Activated CD4-positive, alpha-beta T cell treated with anti-CD3 and anti-CD28 coated beads, Interleukin-2, Interleukin-4, amounts not matched to agents 100 ng/mL and 50 ng/mL, durations not matched to agents 16 hours and 8 hours (primary cell): ENCODE measurements around the gene PMF1.
"Not testable (repeated sequence)": the region's sequence is repeated elsewhere in the genome, so short reads cannot be mapped to it uniquely, and the experiment has no call there.

Source experiments
- DNase-seq: peaks from one replicate; pipeline ENCODE4 v3.0.0-alpha.2; 2020; ENCODE audit warnings: low spot score

PMF1 gene

GRCh38 chr1:156196445-156196844, 16.4 kb upstream of the PMF1 start:
- no peak for DNase-seq

DNA sequence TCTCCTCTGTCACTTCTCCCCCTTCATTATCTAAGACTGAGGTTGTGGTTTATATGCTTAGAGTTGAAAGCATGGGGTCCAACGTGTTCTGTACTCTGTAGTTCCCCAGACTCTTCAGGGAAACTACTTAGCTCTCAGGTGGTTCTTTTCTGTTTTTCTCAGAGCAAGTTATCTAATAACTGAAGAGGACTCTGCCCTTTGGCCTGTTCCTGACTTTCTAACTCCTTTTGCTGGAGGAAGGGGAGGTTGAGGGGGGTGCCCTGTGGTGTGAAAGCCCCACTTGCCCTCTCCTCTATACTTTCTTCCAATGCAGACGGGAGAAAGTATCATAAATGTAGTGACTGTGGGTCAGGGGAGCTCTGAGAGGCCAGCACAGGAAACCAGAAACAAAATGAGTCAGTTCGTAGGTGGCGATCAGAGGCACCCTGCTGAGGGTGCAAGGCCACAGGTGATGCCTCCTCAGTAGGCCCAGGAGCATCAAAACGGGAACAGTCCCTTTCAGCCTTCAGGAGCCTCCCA, 13.9 kb upstream of the PMF1 start:
- peak; percentile 50 for DNase-seq

GRCh38 chr1:156200044-156200443, 12.8 kb upstream of the PMF1 start:
- no peak for DNase-seq

GRCh38 chr1:156203331-156203730, 9.5 kb upstream of the PMF1 start:
- no peak for DNase-seq

DNA sequence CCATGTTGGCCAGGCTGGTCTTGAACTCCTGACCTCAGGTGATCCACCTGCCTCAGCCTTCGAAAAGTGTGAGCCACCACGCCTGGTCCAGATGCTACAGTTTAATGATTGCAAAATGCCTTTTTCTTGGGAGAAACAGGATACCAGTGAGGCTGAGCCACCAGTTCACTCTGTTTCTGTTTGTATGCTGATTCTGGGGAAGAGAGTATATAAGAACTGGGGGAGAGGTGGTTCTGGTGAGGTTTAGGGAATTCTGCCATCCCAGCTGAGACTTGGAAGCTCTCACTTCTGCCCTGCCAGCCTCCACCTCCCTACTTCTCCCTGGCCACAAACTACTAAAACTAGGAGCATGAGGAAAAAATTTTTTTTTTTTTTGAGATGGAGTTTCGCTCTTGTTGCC, 8.1 kb upstream of the PMF1 start:
- DNase-seq: no peak

GRCh38 chr1:156211243-156211642, 1.6 kb upstream of the PMF1 start:
- DNase-seq: no peak

GRCh38 chr1:156212130-156212529, 677 bp upstream of the PMF1 start:
- DNase-seq: no peak

- no peak for DNase-seq
Measured at GRCh38 chr1:156213644-156213966, 798 bp downstream of the PMF1 start.

DNA sequence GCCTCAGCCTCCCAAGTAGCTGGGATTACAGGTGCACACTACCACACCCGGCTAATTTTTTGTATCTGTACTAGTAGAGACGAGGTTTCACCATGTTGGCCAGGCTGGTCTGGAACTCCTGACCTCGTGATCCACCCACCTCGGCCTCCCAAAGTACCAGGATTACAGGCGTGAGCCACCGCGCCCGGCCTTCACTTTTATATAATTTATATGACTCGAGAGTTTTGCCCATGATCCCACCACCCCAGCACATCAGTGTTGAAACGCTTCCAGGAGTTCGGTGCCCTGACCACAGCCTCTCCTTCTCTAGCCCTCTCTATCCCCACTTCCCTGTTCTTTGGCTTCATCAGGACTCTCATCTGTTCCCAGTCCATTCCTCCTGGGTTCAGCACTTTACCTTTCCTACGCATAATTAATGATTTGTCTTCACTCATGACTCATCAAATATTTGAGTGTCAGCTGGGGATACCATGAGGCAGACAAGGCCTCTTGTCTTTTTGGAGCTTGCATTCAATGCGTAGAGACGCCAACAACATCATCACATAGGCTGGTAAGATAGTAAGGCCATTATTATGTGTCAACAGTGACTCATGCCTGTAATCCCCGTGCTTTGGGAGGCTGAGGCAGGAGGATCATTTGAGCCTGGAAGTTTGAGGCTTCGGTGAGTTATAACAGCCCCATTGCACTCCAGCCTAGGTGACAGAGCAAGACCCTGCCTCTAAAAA, 1.4 kb downstream of the PMF1 start:
- peak; percentile 80 for DNase-seq

DNA sequence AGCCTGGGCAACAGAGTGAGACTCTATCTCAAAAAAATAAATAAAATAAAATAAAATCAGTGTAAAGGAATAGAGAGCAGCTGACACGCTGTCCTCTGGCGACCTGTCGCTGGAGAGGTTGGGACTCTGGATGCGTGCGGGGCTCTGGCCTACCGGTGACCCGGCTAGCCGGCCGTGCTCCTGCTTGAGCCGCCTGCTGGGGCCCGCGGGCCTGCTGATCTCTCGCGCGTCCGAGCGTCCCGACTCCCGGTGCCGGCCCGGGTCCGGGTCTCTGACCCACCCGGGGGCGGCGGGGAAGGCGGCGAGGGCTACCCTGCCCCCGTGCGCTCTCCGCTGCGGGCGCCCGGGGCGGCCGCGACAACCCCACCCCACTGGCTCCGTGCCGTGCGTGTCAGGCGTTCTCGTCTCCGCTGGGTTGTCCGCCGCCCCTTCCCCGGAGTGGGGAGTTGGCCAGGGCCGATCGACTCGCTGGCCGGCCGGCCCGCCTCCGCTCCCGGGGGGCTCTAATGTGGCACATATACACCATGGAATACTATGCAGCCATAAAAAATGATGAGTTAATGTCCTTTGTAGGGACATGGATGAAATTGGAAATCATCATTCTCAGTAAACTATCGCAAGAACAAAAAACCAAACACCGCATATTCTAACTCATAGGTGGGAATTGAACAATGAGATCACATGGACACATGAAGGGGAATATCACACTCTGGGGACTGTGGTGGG, 3.7 kb downstream of the PMF1 start:
- DNase-seq: not testable (repeated sequence)

GRCh38 chr1:156217871-156218270, 5.1 kb downstream of the PMF1 start:
- DNase-seq: peak; percentile 91

GRCh38 chr1:156220226-156220625, 7.4 kb downstream of the PMF1 start:
- DNase-seq: no peak

DNA sequence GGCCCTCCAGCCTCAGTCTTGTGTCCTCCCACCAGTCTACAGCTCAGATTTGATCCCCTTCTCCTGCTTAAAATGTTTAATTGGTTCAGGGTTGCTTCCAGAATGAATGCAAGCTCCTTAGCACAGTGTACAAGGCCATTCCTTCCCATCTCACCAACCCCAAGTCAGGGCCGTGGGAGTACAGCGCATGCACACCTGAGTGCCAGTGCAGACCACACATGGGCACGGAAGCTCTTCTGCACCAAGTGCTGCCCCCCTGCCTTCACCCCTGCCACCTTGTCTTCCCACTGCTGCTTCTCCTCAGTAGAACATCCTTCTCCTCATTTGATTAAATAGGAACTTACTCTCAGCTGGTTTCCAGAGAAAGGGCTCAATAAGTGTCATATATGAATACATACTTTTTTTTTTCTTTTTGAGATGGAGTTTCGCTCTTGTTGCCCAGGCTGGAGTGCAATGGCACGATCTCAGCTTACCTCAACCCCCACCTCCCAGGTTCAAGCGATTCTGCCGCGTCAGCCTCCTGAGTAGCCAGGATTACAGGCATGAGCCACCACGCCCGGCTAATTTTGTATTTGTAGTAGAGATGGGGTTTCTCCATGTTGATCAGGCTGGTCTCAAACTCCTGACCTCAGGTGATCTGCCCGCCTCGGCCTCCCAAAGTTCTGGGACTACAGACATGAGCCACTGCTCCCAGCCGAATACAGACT, 9.3 kb downstream of the PMF1 start:
- no peak for DNase-seq

GRCh38 chr1:156225677-156226014, 12.8 kb downstream of the PMF1 start:
- DNase-seq: no peak

DNA sequence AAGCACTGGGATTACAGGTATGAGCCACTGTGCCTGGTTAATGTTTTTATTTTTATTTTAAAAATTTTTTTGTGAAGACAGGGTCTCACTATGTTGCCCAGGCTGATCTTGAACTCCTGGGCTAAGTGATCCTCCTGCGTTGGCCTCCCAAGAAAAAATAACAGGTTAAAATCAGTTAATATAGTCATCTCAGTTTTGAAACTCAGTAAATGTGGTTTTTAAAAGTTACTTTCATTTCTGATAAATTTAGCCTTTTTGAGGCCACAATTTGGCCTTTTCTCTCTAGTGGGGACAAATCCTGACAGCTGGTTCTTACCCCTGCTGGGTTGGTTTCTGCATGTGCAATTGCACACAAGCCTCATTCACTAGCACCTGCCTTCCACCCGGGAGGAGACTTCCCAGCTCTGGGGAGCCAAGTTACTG, 13.3 kb downstream of the PMF1 start:
- DNase-seq: peak; percentile 82

DNA sequence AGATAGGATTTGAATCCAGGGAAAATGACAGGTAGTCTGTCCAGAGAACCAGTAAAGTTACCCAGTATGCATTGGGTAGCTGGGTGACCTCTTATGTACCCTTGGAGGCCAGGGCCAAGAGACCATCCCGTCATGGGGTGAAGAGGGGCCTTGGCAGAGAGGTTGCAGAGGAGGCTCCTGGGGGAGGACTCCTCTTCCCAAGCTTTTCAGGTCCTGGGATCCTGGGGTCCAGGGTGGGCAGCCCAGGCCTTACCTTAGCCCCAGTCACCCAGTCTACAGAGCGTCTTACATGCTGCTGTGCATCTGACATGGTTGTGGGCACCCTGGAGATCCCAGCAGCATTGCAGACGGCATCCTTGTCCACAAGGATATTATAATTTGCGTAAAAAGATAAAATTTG, 14.0 kb downstream of the PMF1 start:
- DNase-seq: no peak

GRCh38 chr1:156228501-156228900, 15.7 kb downstream of the PMF1 start:
- DNase-seq: no peak

DNA sequence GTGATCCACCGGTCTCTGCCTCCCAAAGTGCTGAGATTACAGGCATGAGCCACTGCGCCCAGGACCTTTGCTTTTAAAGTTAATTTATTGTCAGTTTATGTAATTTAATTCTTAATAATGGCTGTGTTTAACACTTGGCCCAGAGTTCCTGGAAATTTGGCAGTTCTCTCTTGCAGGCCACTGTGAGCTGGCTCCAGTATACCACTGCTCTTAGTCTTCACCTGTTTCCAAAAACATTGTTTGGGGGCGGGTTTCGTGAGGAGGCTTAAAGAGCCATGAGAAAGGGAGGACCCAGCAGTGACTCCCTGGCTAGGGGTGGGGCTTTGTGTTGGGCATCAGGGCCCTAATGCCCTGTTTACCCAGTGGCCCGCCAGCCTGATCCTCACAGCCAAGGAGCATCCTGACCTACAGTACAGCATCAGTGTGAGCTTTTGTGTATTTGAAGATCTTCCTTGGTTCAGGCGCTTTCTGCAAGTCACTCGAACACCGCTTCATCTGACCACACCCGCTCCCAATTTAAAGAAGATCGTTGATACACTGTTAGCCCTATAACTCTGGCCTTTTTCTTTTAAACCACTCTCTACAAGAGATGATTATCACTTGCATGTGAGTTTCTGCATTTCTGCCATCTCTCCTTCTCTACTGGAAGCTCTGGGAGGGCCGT, 17.1 kb downstream of the PMF1 start:
- DNase-seq: no peak

DNA sequence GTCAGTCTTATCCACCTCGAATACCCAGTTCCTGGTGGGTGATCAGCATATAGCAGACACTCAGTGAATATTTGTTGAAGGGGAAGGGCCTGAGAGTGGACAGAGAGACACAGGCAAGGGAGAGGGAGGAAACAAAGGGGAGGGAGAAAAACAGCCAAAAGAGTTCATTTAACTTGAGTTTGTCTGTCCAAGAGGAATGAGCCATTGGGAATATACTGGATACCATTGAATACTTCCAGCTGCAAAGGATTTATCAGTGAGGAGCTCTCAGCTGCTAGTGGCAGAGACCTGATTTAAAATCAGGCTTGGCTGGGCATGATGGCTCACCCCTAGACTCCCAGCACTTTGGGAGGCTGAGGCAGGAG, 17.6 kb downstream of the PMF1 start:
- DNase-seq: no peak

GRCh38 chr1:156232201-156232894, 19.5 kb downstream of the PMF1 start:
- DNase-seq: no peak

GRCh38 chr1:156233426-156234127, 20.8 kb downstream of the PMF1 start:
- no peak for DNase-seq
